GM18951 (cell line): ENCODE measurements around the gene HDAC7.

ENCODE experiments used
- POLR2A ChIP-seq: IDR thresholded peaks from 4 replicates; pipeline ENCODE4 v1.6.1; 2011; ENCODE audit warnings: mild to moderate bottlenecking; ENCODE audit not compliant: insufficient read length, insufficient read depth; ENCODE audit errors: extremely low read depth
- in situ Hi-C: fragments of 300-500 bp; cut with MboI; formaldehyde crosslinking; loops from one replicate; pipeline ENCODE4 v1.12.0; 2022; ENCODE audit warnings: low sequenced_read_pairs, mixed read lengths, inconsistent platforms; ENCODE audit not compliant: unreplicated experiment

HDAC7 gene

DNA sequence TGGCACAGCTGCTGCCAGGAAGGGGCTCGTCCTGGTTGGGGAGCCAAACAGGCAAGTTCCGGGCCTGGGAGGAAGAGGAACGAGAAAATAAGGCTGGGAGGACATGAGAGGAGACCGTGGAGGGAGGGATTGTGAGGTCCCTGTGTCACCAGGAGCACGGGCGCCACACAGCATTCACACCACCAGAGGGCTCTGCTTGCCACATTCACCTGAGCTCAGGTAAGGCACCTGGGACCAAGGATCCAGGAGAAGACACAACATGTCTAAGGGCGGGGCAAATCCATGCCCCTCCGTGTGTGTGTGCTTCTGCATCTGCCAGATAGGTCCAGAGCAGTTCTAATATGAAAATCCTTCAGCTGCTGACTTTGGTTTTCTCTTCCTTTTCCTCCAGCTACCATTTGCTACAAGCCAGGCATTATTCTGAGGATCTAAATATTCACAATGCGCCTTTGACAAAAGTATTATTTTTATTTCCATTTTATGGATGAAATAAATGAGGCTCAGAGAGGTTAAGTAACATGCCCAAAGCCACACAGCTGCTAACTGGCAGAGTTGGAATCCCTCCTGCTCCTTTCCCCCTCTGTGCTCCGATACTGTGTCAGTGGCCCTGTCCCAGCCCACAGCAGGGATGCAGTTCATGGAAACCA lies 75.6 kb downstream of the HDAC7 start:
- in situ Hi-C loops: no loop called here
- no peak for TF ChIP-seq POLR2A

DNA sequence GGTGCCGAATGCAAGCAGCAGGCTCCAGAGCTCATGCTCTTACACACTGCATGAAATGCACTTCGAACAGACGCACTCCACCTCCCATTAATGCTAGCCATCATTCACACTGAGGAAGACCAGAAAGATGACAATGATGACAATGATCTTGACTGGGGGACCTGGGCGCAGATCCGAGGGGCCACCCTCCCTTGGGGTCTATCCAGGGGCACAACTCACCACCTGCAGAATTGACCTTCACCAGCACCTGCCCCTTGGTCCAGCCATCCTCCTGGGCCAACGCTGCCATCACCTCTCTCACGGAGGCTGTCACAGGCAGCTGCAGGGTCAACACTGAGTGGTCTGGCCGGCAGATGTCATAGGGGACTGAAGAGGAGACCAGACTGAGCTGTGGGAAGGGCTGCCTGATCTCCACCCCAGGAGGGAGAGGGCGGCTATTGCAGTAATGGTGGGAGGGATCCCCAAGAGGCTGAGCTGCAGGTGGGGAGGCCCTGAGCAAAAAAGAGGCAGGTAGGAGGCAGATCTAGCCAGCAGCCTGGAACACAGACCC lies 76.3 kb downstream of the HDAC7 start:
- no peak for TF ChIP-seq POLR2A
- in situ Hi-C loops: no loop called here

DNA sequence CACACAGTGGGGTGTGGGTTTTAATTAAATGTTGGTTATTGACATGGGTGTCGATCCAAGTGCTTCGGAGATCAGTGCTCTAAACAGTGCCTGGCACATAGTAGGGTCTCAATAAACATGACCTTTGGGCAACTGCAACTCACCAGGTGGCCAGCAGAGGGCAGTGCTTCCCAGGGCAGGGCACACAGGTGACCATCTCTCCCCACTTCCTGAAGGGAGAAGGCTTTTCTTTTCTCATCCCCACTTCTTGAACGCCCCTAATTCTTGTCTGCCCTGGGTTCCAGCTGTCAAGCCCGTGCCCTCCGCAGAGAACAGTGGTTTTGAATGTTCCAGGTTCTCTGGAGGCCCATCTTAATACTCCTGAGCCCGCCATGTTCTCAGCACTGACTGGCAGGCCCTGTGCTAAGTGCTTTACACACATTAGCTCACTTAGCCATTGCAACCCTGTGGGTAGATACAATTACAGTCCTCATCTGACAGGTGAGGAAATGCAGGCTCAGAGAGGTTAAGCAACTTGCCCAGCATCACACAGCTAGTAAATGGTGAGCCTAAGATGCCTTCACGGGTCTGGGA lies 77.4 kb downstream of the HDAC7 start:
- in situ Hi-C loops: no loop called here
- TF ChIP-seq POLR2A: no peak

DNA sequence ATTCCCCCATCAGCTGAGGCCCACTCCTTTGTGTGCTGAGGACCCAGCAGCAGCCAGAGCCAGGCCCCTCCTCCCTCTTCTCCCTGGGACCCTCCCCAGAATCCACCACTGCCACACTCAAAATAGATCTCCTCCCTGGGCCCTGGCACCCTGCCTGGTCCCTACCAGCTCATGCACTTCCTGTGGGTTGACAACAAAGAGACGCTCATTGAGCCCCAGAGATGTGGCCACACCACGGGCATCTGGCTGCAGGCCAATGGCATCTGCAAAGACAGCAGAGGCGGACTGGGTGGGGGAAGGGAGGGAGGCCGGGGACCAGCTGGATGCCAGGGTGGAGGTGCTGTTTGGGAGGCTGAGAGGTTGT lies 78.4 kb downstream of the HDAC7 start:
- in situ Hi-C loops: no loop called here
- TF ChIP-seq POLR2A: no peak

DNA sequence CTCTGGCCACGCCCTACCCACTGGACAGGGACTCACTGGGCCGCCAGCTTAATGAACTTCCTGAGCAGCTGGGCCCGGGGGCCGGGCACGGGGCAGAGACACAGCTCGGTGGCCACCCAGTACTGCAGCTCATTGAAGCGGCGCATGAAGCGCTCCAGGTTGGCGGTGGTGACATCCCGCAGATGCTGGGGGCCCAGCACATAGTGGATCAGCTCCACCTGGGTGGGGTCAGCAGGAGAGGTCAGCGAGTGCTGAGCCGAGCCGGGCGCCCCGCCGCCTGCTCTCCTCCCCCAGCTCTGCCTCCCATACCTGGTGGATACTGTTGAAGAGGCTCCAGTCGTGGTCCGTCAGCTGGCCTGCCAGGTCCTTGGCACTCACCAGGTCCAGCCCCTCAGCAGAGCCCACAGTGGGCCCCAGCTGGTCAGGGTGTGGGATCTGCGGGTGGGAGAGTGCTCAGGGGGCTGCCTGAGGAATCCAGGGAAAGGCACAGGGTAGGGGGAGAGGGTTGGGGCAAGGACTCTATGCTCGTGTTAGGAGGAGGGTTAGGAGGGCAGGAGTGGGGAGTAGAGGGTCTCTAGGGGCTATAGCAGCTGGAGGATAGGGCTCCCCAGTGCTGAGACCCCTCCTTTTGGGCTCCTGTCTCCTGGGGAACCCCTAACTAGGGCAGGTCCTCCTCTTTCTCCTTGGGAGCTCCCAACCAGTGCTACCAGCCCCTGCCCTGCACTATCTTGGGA lies 78.9 kb downstream of the HDAC7 start:
- in situ Hi-C loops: no loop called here
- no peak for TF ChIP-seq POLR2A

DNA sequence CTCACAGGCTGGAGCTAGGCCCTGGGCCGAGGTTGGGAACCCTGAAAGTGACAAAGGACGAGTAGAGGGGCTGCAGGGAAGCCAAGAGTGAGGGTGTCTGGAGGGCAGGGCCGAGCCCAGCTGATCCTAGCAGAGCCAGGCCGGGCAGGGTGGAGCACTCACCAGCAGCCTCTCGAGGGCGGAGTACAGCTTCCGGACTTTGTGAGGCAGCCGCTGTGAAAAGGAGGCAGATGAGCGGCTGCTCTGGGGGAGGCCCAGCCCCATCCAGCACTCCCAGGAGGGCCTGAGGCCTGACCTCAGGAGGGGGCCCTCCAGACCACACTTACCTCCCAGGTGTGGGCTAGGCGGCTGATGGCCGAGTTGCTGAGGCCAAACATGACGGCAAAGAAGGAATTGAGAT lies 79.7 kb downstream of the HDAC7 start:
- in situ Hi-C loops: no loop called here
- TF ChIP-seq POLR2A: peak; percentile 15

DNA sequence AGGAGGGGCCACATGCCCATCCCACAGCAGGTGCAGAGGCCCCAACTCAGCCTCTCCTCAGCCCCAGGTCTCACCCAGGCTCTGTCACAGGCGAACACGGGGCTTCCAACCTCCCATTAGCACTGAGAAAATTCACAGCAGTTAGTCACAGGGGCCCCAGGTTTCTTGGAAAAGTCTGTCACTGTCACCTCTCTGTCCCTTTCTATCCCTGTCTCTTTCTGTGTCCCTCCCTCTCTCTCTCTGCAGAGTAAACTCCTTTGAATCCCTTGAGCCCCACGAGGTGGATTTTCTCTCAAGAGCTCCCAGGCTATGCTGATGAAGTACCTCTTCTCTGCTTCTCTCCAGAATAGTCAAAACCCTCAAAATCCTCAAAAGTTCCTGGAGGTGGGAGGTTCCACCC lies 80.4 kb downstream of the HDAC7 start:
- TF ChIP-seq POLR2A: no peak
- in situ Hi-C loops: no loop called here

DNA sequence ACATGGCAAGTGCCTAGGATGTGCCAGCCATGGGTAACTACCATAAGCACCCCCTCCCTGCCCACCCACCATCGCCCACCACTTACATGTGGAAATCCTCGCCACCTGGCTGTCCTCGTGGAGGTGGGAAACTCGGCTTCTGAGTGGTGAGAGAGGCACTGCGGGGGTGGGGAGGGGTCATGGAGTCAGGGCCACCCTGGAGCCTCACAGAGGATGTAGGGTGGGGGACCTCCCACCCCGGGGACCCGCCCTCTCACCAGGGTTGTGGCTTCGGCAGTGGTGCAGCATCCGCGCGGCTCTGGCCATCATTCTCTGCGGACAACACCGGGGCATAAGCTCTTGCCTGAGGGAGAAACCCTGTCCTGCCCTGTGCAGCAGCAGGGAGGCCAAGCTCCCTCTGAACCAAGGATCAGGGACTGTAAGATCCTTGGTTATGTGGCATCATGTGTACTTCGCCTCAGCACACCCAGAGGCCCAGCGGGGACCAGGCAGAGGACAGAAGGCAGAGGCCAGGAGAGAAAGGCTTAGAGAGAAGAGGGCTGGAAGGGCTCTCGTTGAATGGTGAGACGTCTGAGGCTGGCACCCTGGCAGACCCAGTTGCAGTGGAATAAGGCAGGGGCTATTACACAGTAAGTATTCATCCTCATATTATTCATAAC lies 81.6 kb downstream of the HDAC7 start:
- no peak for TF ChIP-seq POLR2A
- in situ Hi-C loops: no loop called here

DNA sequence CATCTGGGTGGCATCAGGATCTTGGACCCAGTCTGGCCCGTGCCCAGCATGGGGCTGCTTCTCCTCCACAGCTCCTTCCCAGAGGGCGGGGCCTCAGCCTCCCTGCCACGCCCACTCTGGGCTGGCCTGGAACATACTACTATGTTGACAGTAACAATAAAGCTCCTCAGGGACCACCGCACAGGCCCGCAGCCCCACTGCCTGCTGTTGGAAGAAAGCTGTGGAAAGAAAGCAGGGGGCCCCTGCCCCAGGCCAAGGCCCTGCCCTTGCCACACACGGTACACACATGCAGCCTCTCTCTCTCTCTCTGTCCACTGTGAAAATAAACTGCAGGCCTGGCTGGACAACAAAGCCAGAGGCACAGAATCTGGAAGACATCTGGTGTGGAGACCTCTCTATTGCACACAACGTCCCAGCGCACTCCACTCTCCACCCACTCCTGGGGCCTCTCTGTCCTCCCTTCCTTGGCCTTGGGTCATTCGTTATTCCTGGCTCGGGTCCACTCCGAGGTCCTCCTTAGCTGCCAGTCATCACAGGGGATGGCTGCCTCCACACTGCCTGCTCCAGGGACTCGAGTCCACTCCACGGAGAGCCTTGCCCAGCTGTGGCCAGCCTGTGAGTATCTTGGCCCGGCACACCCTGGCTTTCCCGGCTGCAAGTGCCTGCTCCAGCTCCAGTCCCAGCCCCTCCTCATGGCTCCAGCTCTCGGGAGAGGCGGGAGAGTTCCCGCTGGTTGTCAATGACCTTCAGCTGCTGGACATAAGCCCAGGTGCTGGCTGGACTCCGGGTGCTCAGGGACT lies 82.6 kb downstream of the HDAC7 start:
- in situ Hi-C loops: no loop called here
- no peak for TF ChIP-seq POLR2A

DNA sequence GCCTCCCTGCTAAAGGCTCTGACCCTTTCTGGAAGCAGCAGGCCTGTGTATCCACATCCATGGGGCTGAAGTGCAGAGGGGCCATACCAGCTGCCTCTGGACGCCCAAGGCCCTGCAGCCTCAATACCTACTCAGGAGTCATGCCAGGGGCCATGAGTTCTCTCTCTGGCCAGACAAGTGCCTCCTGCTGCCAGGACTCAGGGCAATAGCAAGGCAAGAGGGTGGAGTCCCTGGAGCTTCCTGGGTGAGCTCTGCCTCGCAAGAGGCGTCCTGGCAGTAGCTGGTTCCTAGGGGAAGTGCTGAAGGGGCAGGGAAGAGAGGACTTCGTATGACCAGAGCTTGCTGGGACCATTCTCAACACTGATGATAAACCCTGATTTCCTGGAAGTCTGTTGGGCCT lies 83.5 kb downstream of the HDAC7 start:
- in situ Hi-C loops: no loop called here
- TF ChIP-seq POLR2A: no peak

DNA sequence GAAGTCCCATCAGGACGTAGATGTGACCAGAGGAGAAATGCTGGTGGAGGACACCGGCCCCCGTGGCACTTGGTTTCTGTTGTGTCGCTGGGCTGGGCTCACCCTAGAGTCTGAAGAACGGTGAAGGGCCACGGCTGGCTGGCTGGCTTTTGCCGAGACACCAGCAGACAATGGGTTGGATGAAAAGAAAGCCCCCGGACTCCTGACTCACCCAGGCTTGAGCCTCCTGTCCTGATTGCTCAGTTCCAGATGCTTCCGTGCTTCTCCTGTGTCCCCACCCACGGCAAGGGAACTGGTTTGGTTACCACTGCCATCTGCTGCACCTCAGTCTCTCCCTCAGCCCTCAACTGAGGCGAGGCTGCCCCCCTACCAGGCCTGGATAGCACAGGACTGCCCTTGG lies 84.1 kb downstream of the HDAC7 start:
- TF ChIP-seq POLR2A: no peak
- in situ Hi-C loops: no loop called here

DNA sequence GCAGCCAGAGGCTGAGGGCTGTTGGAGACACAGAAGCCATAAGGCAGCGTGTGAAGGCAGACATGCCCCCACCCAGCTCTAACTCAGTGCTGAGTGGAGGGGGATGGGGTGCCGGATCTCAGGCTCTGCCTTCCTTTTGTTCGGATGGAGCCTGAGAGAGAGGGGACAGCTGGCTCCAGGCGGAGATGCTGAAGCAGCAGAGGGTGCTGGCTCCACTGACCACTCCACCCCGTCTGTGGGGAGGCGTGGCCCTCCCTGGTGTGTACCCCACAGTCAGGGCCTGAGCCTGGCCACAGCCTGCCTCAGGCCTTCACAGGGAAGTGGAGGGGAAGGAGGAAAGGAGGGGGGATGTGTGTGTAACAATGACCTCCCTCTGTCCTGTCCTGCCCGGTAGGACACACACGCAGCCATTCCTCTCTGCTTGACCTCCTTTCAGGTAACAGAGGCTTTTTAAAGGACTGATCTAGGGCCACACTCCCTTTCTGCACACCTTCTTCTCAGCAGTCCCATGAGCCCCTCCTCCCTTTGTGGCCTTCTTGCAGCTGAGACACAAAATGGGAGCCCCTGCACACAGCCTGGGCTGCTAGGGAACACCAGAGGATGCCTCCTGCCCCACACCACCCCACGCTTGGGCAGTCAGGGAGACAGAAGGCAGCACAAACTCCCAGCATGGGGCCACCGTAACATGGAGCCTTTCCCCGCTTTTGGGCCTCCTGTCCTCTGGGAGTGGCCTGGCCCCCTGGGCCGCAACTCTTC lies 84.8 kb downstream of the HDAC7 start:
- in situ Hi-C loops: no loop called here
- TF ChIP-seq POLR2A: no peak
